Stimulated activated naive CD4-positive, alpha-beta T cell (primary cell): Measurements from ENCODE around the gene UCK1.

Source experiments
- DNase-seq, 6 experiments: peaks; one replicate each; lab custom pipeline; 2025; lab: John Stamatoyannopoulos, UW

The UCK1 gene

DNA sequence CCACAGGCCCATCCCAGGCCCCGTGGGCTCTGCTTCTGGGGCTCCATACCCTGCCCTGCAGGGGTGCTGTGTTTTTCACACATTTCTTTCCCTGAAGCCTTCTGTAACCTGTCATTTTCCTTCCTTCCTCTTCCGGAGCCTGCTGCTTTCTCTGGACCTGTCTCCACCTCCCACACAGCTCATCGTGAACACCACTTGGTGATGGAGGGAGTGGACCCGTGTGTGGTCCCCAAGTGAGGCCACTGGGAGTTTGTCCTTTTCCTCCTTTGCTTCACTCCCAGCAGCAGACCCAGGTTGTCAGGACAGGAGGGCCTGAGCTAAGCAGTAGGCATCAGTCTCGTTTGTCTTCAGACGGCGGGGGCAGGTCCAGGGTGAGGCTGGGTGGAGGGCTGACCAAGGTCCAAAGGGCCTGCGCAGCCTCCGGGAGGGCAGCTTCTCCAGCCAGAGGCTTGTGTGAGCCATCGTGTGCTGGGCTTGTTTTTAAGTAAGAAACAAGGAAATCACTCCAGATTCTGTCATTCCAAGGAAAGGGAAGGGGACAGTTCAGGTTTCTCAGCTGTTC lies 34.1 kb downstream of the UCK1 start:
- DNase-seq: no peak

DNA sequence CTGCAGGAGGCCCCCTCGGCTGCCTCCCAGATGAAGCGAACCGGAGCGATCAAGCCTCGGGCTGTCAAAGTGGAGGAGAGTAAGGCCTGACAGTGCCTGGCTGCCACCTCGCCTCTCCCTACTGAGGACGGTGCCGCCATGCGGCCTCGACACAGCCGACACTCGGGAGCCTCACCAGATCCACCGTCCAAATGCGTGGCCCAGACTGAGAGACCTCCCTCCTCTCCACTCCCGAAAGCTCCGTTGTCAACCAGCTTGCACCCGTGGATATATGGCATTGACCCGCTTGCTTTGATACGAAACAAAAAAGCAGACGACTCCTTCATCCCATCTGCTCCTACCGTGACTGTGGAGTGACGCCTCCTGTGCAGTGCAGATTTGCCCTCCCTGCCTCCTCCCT lies 35.3 kb downstream of the UCK1 start:
- no peak for DNase-seq

GRCh38 chr9:131494296-131494870 lies 36.7 kb downstream of the UCK1 start:
- DNase-seq: no peak

GRCh38 chr9:131492070-131492469 lies 39.0 kb downstream of the UCK1 start:
- no peak for DNase-seq

DNA sequence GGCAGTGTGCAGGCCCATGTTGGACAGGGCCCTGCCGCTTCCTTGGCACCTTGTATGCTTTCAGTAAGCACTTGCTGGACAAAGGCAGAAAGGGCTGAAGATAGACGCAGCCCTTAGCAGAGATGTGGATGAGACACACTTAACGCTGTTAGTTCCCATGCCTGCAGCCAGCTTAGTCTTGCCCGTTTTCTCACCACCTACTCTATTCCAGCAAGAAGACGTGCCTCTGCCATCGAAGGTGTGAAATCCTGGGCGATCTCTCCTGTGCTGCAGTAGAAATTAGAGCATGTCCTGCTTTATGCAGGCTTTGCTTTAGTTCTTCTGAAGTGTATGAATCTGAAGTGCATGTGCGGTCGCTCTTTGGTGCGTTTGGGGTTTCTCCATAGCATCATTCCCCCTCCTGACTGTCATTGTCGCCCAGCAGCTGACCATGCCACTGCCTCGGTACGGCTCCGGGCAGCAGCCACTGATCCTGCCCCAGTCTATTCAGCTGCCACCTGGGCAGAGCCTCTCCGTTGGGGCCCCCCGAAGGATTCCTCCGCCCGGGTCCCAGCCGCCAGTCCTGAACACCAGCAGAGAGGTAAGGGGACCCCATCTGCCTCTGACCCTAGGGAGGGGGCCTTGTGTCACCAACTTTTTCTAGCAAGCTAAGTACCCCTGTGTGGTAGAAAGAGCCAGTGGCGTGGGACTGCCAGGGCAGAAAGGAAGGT lies 39.9 kb downstream of the UCK1 start:
- no peak for DNase-seq

DNA sequence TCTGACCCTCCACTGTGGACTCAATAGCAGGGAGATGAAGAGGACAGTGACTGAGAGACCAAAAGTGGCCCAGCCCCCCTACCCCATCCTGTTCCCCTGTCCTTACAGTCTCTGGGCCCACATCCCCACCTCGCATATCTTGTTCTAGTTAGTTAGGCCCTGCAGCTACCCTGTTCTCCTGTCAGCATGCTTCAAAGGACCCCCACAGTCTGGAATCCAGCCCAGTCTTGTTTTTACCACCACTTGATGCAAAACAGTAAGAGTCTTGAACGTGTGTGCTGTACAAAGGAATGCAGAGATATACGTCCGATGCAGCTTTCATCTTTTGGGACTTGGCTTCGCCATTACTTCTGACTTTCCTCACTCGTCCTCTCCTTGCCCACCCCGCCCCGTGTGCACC lies 40.5 kb downstream of the UCK1 start:
- no peak for DNase-seq

GRCh38 chr9:131487621-131488031 lies 43.4 kb downstream of the UCK1 start:
- no peak for DNase-seq

GRCh38 chr9:131487001-131487400 lies 44.1 kb downstream of the UCK1 start:
- no peak for DNase-seq

- DNase-seq: no peak
Observed at GRCh38 chr9:131485728-131486422, 45.2 kb downstream of the UCK1 start.

GRCh38 chr9:131485206-131485605 lies 45.9 kb downstream of the UCK1 start:
- no peak for DNase-seq

DNA sequence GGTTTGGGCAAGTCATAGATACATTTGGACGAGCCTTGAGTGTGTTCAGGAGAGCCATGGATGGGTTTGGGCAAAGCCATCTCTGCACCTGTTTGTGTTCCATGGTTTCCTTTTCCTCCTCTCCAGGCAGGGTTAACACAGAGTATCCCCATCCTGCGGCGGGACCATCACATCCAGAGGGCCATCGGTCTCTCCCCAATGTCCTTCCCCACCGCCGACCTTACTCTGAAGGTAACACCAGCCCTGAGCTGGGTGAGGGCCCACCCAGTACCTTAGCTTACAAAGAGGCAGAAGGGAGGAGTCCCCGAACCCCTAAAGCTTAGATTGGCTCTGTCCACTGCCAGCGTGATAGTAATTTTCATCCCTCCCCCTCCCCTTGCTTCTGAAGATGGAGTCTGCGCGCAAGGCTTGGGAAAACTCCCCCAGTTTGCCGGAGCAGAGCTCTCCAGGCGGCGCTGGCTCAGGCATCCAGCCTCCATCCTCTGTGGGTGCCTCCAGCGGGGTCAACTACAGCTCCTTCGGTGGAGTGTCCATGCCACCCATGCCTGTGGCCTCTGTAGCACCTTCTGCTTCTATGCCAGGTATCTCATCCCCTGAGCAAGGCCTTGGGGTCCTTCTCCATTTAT lies 46.4 kb downstream of the UCK1 start:
- no peak for DNase-seq

DNA sequence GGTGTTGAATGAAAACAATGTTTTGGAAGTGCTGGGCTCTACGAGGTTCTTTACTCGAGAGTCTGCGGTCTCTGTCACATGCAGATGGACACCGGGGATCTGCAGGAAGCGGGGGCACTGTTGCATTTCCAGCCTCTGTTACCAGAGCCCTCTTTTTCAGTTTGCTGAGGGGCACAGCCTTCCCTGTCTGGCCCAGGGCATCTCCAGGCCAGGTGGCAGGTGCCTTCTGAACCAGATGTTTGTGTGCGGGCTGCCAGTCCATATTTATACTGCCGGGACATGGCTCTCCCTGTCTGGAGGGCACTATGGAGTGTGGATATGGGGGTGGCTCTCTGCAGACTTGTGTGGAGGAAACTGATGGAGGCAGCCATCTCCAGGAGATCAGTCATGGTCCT lies 47.0 kb downstream of the UCK1 start:
- DNase-seq: no peak

DNA sequence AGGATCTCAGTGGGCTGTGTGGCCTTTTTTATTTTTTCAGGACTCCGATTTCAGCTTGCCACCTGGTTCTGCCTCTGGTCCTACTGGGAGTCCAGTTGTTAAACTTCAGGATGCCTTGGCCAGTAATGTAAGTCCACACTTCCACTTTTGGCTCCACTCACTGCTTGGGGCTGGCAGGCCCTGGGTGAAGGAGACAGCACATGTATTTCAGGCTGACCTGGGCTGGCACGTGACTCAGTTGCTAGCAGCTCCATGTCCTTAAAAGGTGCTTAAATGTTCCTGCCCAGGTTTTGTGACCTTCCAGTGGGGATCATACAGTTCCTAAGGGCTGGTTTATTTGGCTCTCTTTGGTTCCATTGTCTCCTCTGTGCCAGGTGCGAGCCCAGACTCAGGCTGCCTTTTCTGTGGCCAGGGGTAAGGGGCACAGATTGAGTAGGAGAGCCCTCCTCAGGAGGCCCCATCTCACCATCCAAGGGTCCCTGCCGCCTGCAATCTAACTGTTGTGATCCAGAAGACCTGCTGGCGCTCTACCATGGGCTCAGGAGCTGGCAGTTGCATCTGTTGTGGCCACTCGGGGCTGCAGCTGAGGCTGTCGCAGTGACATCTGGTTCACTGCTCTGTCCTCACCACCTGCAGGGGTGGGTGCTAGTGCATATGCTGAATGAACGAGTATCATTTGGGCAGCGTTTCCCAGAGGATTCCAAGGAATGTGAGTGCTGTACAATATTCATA lies 47.6 kb downstream of the UCK1 start:
- DNase-seq: no peak

DNA sequence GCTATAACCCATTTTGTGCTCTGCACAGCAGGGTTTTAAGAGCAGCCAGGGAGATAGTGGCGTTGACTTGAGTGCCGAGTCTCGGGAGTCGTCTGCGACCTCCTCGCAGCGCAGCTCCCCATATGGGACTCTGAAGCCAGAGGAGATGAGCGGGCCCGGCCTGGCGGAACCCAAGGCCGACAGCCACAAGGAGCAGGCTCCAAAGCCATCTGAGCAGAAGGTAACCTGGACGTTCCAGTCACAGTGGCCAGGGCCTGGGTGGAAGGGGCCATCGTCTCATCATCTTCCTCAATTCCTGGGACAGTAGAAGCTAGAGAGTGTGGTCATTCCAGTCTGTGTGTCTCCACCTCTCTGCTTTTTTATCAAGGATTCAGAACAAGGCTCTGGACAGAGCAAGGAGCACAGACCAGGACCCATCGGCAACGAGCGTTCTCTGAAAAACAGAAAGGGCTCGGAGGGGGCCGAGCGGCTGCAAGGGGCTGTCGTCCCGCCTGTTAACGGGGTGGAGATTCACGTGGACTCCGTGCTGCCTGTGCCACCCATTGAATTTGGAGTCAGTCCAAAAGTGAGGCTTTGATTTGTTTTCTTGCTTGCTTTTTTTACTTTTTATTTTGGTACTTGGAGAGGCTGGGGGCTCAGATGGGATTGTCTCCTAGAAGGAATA lies 48.6 kb downstream of the UCK1 start:
- no peak for DNase-seq

DNA sequence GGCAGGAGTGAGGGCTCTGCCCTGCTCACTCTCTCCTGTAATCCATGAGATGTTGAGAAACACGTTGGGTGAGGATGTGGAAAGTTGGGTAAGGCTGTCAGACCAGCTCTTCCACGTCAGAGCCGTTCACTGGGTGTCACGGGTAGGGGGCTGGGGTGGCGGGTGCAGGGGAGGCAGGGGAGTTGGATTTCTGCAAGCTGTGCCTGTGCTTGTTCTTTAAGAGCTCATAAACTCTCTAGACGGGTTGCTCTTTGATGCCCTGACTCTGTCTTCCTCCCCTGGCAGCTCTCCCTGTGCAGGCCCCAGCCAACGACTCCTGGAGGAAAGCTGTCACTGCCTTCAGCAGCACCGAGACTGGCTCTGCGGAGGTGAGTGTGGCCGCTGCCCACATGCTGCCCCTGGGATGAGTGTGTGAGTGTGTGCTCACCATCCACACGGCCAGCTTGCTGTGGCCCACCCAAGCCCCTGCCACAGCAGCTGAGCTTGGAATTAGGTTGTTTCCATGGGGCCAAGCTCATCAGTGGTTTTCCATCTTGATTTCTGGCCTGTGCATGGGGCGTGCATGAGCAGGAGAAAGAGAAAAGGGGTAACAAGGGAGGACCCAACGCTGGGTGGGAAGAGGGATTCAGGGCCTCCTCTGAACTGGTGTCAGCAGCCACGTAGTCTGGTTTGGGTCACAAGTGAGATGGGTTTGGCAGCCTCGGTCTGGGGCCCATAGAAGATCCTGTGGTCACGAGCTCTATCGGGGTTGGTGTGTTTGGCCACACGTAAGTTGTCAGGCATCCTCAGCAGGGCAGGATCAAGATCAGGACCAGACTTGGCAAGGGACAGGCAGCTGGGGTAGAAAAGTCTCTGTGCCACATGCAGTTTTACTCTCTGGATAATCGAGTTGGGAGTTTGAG lies 49.4 kb downstream of the UCK1 start:
- no peak for DNase-seq

GRCh38 chr9:131480258-131480657 lies 50.8 kb downstream of the UCK1 start:
- no peak for DNase-seq

- no peak for DNase-seq
Observed at GRCh38 chr9:131478911-131479310, 52.2 kb downstream of the UCK1 start.

GRCh38 chr9:131478421-131478868 lies 52.6 kb downstream of the UCK1 start:
- DNase-seq: peak; percentile 7 to 62 (median 48)

GRCh38 chr9:131477816-131478419 lies 53.1 kb downstream of the UCK1 start:
- no peak for DNase-seq

DNA sequence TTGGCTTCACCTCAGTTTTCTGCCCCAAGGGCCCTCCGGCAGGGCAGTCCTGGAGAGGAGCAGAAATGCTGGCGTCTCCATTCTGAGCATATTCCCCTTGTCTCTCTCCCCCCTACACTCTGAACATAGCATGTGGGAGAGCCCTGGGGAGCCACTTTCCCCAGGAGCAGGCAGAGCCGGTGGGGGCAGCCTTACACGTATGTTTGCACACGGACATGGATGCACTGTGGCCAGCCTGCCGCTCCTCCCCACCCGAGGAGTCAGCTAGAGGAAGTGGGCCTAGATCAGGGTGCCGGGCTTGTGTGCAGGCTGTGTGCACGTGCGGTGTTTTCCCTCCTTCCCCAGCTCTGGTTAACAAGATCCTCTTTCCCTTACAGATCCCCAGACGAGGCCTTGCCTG lies 53.7 kb downstream of the UCK1 start:
- no peak for DNase-seq
